ENCODE data around the gene TMC1.

- TF ChIP-seq POLR2A (IDR thresholded peaks at IDR 0.05; ENCODE audit: low read depth, low read length) (no peak), POLR2AphosphoS5 (IDR thresholded peaks at IDR 0.05; ENCODE audit: low read depth, low read length) (no peak), TAF1 (IDR thresholded peaks at IDR 0.05; ENCODE audit: borderline replicate concordance, low read depth, low read length) (no peak)
Measured at GRCh38 chr9:72627956-72628540, 106.6 kb downstream of the TMC1 start.

Data from GM12892 (cell line).